GM19397 (cell line): Measurements from ENCODE around the gene SLC6A11.

Source experiments
- ATAC-seq: cut with Tn5 transposase; IDR thresholded peaks from one replicate; pipeline ENCODE4 v1.9.1; 2021; ENCODE audit warnings: mild to moderate bottlenecking, moderate library complexity; ENCODE audit not compliant: unreplicated experiment

Gene SLC6A11

DNA sequence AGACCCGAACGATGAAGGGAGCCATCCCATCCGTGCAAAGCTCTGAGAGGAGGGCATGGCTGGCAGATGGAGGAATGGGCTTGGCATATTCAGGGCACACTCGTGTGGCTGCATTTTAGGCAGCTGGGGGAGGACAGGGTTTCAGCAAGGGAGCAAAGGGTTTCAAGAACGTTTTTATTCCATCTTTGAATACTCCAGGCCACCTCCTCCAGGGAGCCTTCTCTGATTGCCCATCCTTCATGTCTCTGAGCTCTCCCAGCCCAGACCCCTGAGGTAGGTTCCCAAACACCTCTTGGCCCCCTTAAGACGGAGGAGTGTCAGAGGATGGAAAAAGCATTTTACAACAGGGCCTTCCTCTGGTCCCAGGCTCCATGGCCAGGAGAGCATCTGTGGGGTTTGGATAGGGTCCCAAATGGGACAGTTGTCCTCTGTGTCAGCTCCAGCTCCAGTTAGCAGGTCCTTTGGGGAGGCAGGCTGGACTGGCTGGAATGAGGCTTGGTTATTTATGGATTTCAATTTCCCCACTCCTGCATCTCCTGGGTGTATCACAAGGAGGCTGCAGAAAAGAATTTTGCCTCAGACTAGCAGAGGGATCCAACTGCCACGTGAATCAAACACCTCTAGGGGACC is 158.8 kb downstream of the SLC6A11 start:
- ATAC-seq, result no peak

DNA sequence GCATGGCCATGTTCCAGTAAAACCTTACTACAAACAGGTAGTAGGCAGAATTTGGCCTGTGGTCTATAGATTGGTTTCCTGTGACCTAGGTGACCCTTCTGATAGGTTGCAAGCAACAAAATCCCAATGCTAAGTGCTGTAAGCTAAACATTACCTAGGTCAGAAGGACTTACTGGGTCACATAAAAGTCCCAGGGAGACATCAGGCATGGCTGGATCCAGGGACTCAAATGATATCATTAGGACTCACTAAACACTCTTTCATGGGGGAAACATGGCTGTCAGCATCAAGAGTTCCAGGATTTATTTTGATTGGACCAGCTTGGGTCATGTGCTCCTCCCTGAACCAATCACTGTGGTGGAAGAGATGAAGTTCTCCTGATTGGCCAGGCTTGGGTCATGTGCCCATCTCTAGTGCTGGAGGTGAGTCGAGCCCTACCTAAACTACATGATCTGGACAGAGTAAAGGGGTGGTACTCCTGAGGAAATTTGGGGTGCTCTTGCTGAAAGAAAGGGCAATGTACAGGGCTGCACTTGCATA is 159.7 kb downstream of the SLC6A11 start:
- ATAC-seq, result no peak

DNA sequence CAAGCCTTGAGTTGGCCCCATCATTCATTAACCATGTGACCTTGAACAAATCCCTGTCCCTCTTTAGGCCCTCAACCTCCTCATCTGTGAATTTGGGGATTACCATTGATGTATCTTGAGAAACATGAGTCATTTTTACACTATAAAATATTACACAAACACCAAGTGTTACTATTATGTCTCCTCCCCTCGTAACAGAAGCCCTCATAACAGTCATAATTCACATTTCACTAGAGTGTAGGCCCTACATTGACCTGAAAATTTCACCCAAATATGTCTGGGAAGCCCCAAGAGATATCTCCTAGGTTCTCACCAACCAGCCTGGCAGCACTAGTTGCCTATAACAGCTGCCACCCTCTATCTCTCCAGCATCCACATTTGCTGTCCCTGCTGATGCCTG is 160.7 kb downstream of the SLC6A11 start:
- no peak for ATAC-seq

DNA sequence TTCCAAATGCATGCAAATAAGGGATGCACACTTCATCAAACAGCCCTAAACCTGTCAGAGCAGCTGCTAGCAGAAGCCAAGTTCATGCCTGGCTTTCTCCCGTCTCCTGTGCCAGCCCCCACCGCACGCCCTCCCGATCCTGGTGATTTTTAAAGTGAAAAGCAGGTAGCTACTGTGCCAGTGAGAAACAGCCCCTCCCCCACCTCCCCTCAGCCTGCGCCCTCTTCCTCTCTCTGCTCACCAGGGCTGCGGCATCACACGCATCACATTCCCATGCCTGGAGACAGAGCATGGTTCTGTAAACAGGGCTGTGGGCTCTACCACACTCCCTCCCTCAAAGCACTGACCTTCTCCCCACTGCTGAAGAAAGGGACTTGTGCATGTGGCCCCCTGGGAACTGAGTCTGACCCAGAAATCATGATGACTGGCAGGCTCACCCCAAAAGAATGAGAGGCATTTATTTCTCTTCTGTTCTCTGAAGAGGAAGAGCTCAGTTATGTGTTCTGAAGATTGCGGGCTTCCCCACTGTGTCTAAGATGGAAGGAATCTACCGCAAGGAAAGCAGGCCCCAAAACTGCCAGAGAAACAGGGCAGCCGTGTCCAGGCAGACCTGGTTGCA is 162.0 kb downstream of the SLC6A11 start:
- no peak for ATAC-seq

DNA sequence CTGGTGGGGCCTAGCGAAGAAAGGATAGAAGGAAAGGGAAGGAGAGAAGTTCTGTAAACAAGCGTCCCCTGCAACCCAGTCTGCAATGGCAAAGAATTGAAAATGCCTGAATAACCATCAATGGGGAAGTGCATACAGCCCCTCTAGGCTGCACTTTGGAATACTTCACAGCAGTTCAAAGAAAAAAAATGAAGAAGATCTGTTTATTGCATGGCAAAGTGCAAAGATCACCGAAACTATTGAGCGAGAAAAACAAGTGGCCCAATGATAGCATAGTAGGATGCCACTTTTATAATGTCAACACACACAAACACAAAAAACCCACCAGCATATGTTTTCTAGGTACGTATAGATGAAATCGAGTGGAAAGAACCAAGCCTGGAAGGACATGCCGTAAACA is 162.9 kb downstream of the SLC6A11 start:
- no peak for ATAC-seq

DNA sequence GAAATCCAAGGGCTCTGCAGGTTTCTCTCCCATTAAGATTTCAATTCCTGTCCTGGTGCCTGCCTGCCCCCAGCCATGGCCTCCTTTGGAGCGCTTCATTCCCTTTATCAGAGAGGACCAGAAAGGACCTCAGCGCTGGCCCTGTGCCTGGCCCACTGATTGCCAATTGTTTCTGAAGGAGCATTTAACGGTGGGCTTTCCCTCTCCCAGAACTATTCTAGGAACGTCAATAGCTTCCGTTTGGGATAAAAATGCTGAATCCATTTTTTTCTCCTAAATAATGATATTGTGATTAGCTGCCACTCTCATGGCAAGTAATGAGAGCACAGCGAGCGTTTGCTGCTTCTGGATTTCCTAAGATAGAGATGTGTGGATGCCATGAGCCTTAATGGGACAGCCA is 164.3 kb downstream of the SLC6A11 start:
- ATAC-seq, result no peak

DNA sequence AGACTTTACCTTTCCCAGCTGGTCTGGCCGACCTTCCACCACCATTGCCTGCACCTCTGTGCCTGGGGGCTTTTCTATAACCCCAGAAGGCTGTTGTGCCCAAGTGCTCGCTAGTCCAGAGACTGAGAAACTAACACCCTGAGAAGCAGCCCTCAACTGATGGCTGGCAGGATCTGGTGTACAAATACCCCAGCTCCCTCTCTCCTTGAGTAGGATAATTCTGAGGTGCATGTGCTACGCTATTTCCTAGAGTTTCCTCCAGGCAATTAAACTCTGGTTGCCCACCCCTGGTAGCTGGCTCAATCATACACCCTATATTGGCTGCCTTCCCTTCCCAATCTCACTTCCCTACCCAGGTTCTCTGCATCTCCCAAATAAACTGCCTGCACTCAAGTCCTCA is 165.0 kb downstream of the SLC6A11 start:
- ATAC-seq, result no peak

DNA sequence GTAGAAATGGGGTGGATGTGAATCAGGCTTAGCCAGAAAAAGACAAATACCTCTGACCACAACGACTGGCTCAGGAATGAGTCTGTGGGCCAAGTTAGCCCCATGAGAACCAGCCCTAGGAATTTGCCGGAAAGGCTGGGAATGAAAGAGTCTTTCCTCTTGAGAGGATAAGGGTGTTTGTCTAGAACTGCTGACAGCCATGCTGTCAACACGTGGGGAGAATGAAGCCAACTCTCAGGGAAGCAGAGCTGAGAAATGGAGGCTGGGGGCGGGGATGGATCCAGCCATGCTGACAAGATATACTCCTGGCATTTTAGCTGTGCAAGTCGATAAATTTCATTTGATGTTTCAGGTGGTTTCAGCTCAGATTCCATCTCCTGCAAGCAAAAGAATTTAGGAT is 165.9 kb downstream of the SLC6A11 start:
- ATAC-seq, result no peak

DNA sequence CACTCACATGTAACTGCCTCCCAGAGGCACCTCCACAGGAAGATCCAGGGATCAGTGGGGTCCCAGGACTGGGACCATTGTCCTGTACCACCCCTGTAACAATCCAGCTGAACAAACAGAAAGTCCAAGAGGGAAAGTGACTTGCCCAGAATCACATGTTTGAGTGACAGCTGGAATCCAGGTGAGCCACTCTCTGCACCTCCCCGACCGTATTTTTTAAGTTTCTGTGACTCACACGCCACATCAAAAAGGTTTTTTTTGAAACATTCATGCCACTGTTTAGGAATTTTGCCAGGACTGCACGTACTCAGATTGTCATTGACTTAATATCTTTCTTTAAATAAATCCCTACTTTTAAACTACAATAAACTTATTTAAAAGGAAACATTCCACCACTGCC is 166.8 kb downstream of the SLC6A11 start:
- ATAC-seq, result no peak

DNA sequence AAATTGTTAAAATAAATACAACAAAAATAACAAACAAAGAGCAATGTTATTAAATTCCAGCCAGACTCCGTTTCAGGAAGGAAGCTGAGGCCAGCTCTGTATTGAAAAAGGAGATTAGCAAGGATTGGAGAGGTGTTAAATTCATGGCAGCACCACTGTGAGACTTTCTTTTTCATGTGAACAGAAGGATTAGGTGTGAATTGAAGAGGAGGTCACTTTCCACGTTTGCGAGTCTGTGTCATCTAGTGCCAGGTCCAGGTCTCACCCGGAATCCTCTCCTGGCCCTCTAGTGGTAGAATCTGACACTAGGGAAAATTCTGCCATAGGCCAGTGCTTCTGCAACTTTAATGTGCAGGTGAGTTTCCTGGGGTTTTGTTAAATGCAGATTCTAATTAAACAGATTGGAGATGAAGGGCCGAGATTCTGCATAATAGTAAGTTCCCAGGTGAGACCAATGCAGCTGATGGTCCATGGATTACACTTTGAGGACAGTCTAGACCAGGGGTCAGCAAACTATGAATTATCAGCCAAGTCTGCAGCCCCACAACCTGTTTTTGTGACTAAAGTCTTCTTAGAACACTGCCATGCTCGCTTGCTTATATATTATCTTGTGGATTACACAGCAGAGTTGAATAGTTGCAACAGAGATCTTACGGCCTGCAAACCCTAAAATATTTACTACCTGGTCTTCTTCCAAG is 167.3 kb downstream of the SLC6A11 start:
- no peak for ATAC-seq

DNA sequence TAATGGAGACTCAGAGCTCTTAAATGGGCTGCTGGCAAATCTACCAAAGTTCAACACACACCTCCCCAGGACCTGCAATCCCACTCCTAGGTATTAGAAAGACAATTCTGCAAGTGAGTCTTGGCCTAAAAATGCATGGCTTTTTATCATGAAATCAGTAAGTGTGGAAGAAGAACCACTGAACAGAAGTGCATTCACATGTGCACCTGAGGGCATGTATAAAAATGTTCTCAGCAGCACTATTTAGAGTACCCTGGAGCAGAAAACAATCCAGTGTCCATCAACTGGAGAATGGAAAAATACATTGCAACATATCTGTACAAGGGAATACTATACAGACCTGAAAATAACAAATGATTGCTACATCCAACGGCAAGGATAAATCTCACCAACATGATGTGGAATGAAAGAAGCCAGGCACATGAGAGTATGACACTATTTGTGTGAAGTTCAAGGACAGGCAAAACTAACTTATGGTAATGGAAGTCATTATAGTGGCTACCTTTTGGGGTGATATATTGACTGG is 168.4 kb downstream of the SLC6A11 start:
- no peak for ATAC-seq

DNA sequence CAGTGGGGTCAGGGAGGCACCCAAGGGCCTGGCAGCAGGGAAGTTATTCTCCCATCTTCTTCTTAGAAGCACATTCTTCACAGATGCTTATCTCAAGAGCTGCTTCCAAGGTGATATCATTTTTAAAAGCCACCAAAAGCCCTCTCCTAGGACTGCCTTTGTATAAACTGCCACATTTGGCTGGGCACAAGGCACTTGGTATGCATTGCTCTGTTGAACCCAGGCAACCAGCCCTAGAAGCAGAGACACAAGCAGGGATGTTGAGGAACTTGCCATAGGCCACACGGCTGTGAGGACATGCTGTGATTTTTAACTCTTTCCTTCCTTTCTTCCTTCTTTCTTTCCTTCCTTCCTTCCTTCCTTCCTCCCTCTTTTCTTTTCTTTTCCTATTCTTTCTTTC is 169.2 kb downstream of the SLC6A11 start:
- ATAC-seq, result no peak

DNA sequence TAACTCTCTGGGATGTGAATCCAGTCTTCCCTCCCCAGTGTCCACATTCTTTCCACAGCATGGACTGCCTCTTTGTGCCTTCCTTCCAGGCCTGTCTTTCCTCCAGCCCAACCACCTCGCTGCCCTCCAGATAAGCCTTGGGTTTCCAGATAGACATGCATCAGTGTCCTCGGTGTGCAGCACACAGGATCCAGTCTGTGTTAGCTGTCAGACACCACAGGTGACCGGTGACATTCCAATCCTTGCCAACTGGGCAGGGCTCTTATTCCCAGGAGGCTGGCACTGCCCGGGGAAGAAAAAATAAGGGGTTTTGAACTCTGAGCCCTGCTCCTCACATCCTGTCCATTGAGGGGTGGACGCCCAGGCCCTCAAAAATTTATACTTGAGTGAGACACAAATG is 170.6 kb downstream of the SLC6A11 start:
- no peak for ATAC-seq

DNA sequence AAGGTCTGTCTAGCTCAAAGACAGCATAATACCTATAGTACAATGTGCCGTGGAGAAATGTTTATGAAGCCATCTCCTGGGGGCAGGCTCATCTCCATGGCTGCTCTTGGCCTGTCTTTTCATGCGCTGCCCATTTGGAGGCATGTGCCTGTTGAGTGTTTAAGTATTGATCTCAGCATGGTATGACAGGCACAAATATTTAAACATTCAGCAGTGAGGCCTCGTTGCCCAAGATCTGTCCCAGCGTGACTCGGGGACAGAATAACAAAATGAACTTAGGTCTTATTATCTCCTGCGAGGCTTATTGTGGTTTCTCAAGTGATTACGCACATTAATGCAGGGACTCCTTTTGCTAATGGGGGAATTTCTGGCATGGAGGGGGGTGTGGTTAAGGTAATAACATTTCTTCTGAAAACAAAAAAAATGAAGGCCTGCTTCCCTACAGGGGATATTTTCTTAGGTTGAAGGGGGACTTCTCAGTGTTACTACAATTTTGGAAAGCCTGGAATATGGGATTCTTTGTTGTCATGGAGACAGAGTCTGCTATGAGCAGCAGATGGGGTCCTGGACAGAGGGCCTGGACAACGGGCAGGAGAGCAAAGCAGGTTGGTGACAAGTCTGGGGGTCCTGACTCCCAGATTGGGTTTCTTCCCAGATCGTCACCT is 172.1 kb downstream of the SLC6A11 start:
- ATAC-seq, result no peak

DNA sequence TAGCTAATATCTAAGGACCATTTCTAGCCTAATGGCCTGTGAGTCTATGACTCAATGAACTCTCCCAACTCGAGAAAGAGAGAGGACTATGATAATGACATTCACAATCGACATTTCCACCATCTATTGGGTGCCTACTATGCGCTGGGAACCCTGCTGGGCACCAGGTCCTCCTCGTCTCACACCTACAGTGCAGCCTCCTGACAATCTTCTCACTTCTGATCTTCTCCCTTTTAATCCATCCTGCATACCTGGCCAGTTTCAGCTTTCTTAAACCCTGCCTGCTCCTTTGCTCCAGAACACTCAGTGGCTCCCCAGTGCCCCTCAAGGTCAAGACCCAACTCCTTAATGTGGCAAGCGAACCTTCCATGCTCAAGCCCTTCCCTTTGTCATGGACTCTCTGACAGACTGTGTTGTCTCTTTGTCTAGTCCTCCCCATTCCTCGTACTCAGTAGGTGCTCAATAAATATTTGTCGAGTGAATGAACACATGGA is 173.0 kb downstream of the SLC6A11 start:
- ATAC-seq, result no peak
